HCT116 (cell line): ENCODE measurements around the gene NFE2L3. TPM values are rescaled to one million over a fixed set of nuclear protein-coding genes. Genes with fewer than 3 reads are reported as not detected.

ENCODE experiments used
- ATAC-seq: fragments of 200-7000 bp; cut with Tn5 transposase; 2 replicates; pipeline ENCODE4 v1.9.1; 2020; ENCODE audit warnings: mild to moderate bottlenecking, moderate library complexity
- BruUV-seq: library from RNA; stranded (reverse); fragments of 400-500 nt; replicated peaks from 2 replicates; lab custom pipeline; 2021; lab: Mats Ljungman, UMichigan
- CTCF ChIA-PET: fragments of 300-600 bp; sonication (Branson Sonifier 250); formaldehyde crosslinking; loops from one replicate; lab custom pipeline; 2021; ENCODE audit warnings: antibody characterized with exemption; lab: Charles Lee
- POLR2A ChIA-PET: fragments of 300-600, 350-600 bp; sonication (Branson Sonifier 250); formaldehyde crosslinking; loops from one replicate; lab custom pipeline; 2021; ENCODE audit warnings: antibody characterized with exemption; lab: Charles Lee
- RAD21 ChIA-PET, 2 experiments: fragments of 300-600 bp; sonication (Branson Sonifier 250); formaldehyde crosslinking; loops; one replicate each; lab custom pipeline; 2023; ENCODE audit warnings: low total read pairs in 2 of 2; ENCODE audit not compliant: uncharacterized antibody in 2 of 2, unreplicated experiment in 2 of 2, low non-redundant PET in 1 of 2; lab: Charles Lee
- DNase-seq: peaks from one replicate; pipeline ENCODE4 v3.0.0-alpha.2; 2010; ENCODE audit warnings: low read depth, low spot score
- H2AFZ ChIP-seq: fragments of 200-600 bp; shearing (Covaris generic), sonication (generic); 2 replicates; pipeline ENCODE4 v1.6.1; 2017; ENCODE audit warnings: low read depth, mixed run types, mixed read lengths, antibody characterized with exemption, low read length; ENCODE audit not compliant: poor library complexity, severe bottlenecking
- H3K27ac ChIP-seq: 2 replicates; pipeline ENCODE4 v1.5.1; 2012; ENCODE audit warnings: low read depth, low read length
- H3K27me3 ChIP-seq: fragments of 200-600 bp; sonication (generic); 2 replicates; pipeline ENCODE4 v1.6.1; 2016; ENCODE audit warnings: mixed run types, low read length, mixed read lengths; ENCODE audit not compliant: insufficient read depth
- H3K36me3 ChIP-seq, 2 experiments: fragments of 200-500 bp in 1 of 2; fragments of 200-600 bp in 1 of 2; sonication (Bioruptor generic) in 1 of 2; sonication (generic) in 1 of 2; 2 replicates each; pipeline versions ENCODE4 v1.5.1 to v1.6.1; 2014 to 2016; ENCODE audit warnings: low read length in 2 of 2, inconsistent platforms in 1 of 2, mixed read lengths in 1 of 2, mixed run types in 1 of 2; ENCODE audit not compliant: insufficient read depth in 2 of 2, control insufficient read depth in 1 of 2
- H3K4me1 ChIP-seq, 2 experiments: fragments of 200-600 bp in 1 of 2; sonication (generic) in 1 of 2; 2 replicates each; pipeline versions ENCODE4 v1.5.1 to v1.6.1; 2012 to 2017; ENCODE audit warnings: low read length in 2 of 2, inconsistent platforms in 1 of 2, mild to moderate bottlenecking in 1 of 2, mixed read lengths in 1 of 2, mixed run types in 1 of 2, moderate library complexity in 1 of 2; ENCODE audit not compliant: insufficient read depth in 2 of 2, control insufficient read depth in 1 of 2
- H3K4me2 ChIP-seq: fragments of 200-600 bp; sonication (generic); 2 replicates; pipeline ENCODE4 v1.6.1; 2017; ENCODE audit warnings: mixed run types, low read length, mixed read lengths
- H3K4me3 ChIP-seq, 2 experiments: fragments of 200-600 bp in 1 of 2; sonication (generic) in 1 of 2; replicated peaks in 1 of 2; 2 replicates each; pipeline ENCODE4 v1.5.1; 2011 to 2016; ENCODE audit warnings: low read length in 2 of 2, control low read depth in 1 of 2, low read depth in 1 of 2, mild to moderate bottlenecking in 1 of 2, mixed read lengths in 1 of 2, mixed run types in 1 of 2
- H3K79me2 ChIP-seq: fragments of 200-600 bp; sonication (generic); 2 replicates; pipeline ENCODE4 v1.6.1; 2017; ENCODE audit warnings: mild to moderate bottlenecking, mixed run types, low read length, moderate library complexity, mixed read lengths; ENCODE audit not compliant: insufficient read depth
- H3K9ac ChIP-seq: fragments of 200-600 bp; sonication (generic); 2 replicates; pipeline ENCODE4 v1.6.1; 2016; ENCODE audit warnings: low read length, mixed read lengths
- H3K9me2 ChIP-seq: fragments of 200-600 bp; sonication (generic), shearing (Covaris generic); 2 replicates; pipeline ENCODE4 v1.6.1; 2017; ENCODE audit warnings: mixed run types, mild to moderate bottlenecking, moderate library complexity; ENCODE audit not compliant: insufficient read depth
- H3K9me3 ChIP-seq, 2 experiments: fragments of 200-500 bp in 1 of 2; fragments of 200-600 bp in 1 of 2; sonication (Bioruptor generic) in 1 of 2; sonication (generic) in 1 of 2; 2 replicates each; pipeline ENCODE4 v1.6.1; 2014 to 2017; ENCODE audit warnings: low read length in 2 of 2, mixed read lengths in 2 of 2, inconsistent platforms in 1 of 2, low read depth in 1 of 2, mild to moderate bottlenecking in 1 of 2, mixed run types in 1 of 2, moderate library complexity in 1 of 2; ENCODE audit not compliant: control insufficient read depth in 1 of 2, insufficient read depth in 1 of 2
- H4K20me1 ChIP-seq: fragments of 200-600 bp; sonication (generic), shearing (Covaris generic); 2 replicates; pipeline ENCODE4 v1.6.1; 2017; ENCODE audit warnings: mixed run types, mild to moderate bottlenecking, moderate library complexity; ENCODE audit not compliant: insufficient read depth
- CBX3 ChIP-seq: IDR thresholded peaks from 2 replicates; pipeline ENCODE4 v1.6.1; 2012; ENCODE audit warnings: low read depth
- CEBPB ChIP-seq: IDR thresholded peaks from 2 replicates; pipeline ENCODE4 v1.6.1; 2012; ENCODE audit warnings: low read depth
- CTCF ChIP-seq, 3 experiments: fragments of 200-600 bp in 1 of 3; sonication (generic) in 1 of 3; IDR thresholded peaks in 2 of 3; conservative IDR thresholded peaks in 1 of 3; 2 replicates each; pipeline ENCODE4 v1.5.1; 2012 to 2017; ENCODE audit warnings: low read depth in 2 of 3, low read length in 2 of 3, antibody characterized with exemption in 1 of 3, borderline replicate concordance in 1 of 3, control low read depth in 1 of 3, mild to moderate bottlenecking in 1 of 3, mixed read lengths in 1 of 3, mixed run types in 1 of 3, moderate library complexity in 1 of 3; ENCODE audit not compliant: insufficient read depth in 1 of 3
- POLR2A ChIP-seq: IDR thresholded peaks from 2 replicates; pipeline ENCODE4 v1.7.0; 2011; ENCODE audit warnings: borderline replicate concordance; ENCODE audit not compliant: insufficient read depth, insufficient read length; ENCODE audit errors: extremely low read depth
- RAD21 ChIP-seq: IDR thresholded peaks from 2 replicates; pipeline ENCODE4 v1.6.1; 2012; ENCODE audit warnings: low read depth, mild to moderate bottlenecking
- REST ChIP-seq: IDR thresholded peaks from 2 replicates; pipeline ENCODE4 v1.6.1; 2012; ENCODE audit warnings: low read depth
- SIN3A ChIP-seq: IDR thresholded peaks from 2 replicates; pipeline ENCODE4 v1.6.1; 2012; ENCODE audit warnings: low read depth
- SRF ChIP-seq: IDR thresholded peaks from 2 replicates; pipeline ENCODE4 v1.6.1; 2012; ENCODE audit warnings: low read depth
- TCF7L2 ChIP-seq: IDR thresholded peaks from 2 replicates; pipeline ENCODE4 v1.7.0; 2011; ENCODE audit warnings: borderline replicate concordance, inconsistent platforms; ENCODE audit not compliant: insufficient read depth, insufficient read length; ENCODE audit errors: extremely low read depth
- intact Hi-C: fragments of 100-400 bp; cut with micrococcal nuclease; formaldehyde crosslinking; loops from 2 replicates; pipeline ENCODE4 v1.10.0; 2022
- total RNA-seq: library from RNA; stranded (reverse); gene quantifications from one replicate; pipeline ENCODE4 v1.2.1, GENCODE V29; 2021; ENCODE audit not compliant: unreplicated experiment
- TF ChIP-seq, protein P1 (sequence below): IDR thresholded peaks from 2 replicates; pipeline ENCODE4 v1.6.1; 2012
- TF ChIP-seq, protein P2 (sequence below): IDR thresholded peaks from 2 replicates; pipeline ENCODE4 v1.6.1; 2012

The NFE2L3 gene
- total RNA-seq, 1 experiment from 2014 or later, result 27.0 TPM

GRCh38 chr7:26141077-26141476 lies 10.9 kb upstream of the NFE2L3 start:
- no TSS peak for BruUV-seq
- POLR2A ChIA-PET, result no interaction called here
- H3K9me3 ChIP-seq, result no peaks in the 10 kb centered on the region
- H2AFZ ChIP-seq, result no peak overlapping the region
- intact Hi-C loops, result no loop called here
- no peak for DNase-seq
- no peaks in the 10 kb centered on the region for H3K79me2 ChIP-seq
- RAD21 ChIA-PET, result no interaction called here
- no peaks in the 10 kb centered on the region for H3K9me2 ChIP-seq
- CTCF ChIA-PET, result no interaction called here
- TF ChIP-seq TCF7L2 (no peak), CEBPB (no peak), REST (no peak), SIN3A (no peak), SRF (no peak), RAD21 (no peak), CBX3 (no peak), CTCF (IDR thresholded peaks at IDR 0.05 in 2 of 3, conservative IDR thresholded peaks at IDR 0.05 in 1 of 3; ENCODE audit: borderline replicate concordance in 1 of 3, insufficient read depth in 1 of 3, low read depth in 2 of 3, low read length in 2 of 3) (no peak), POLR2A (no peak)
- TF ChIP-seq, protein P1, sequence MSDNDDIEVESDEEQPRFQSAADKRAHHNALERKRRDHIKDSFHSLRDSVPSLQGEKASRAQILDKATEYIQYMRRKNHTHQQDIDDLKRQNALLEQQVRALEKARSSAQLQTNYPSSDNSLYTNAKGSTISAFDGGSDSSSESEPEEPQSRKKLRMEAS, result no peak
- TF ChIP-seq, protein P2, sequence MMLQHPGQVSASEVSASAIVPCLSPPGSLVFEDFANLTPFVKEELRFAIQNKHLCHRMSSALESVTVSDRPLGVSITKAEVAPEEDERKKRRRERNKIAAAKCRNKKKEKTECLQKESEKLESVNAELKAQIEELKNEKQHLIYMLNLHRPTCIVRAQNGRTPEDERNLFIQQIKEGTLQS, result no peak
- TF ChIP-seq, all 23 proteins: peak for 0
- no peak for ATAC-seq
- Histone ChIP-seq H3K4me3 (no peak overlapping the region), H3K4me2 (no peak overlapping the region), H3K27ac (no peak overlapping the region), H3K36me3 (no peaks in the 10 kb centered on the region), H4K20me1 (no peaks in the 10 kb centered on the region), H3K9ac (no peak overlapping the region), H3K4me1 (no peaks in the 10 kb centered on the region), H3K27me3 (no peaks in the 10 kb centered on the region)
